GM18511 (cell line): ENCODE measurements around the gene SUDS3.
"Not testable (repeated sequence)": the region's sequence is repeated elsewhere in the genome, so short reads cannot be mapped to it uniquely, and the experiment has no call there.

Experiments used
- ATAC-seq: cut with Tn5 transposase; IDR thresholded peaks from one replicate; pipeline ENCODE4 v1.9.1; 2021; ENCODE audit warnings: mild to moderate bottlenecking, moderate library complexity; ENCODE audit not compliant: unreplicated experiment

Gene SUDS3, protein sequence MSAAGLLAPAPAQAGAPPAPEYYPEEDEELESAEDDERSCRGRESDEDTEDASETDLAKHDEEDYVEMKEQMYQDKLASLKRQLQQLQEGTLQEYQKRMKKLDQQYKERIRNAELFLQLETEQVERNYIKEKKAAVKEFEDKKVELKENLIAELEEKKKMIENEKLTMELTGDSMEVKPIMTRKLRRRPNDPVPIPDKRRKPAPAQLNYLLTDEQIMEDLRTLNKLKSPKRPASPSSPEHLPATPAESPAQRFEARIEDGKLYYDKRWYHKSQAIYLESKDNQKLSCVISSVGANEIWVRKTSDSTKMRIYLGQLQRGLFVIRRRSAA

DNA sequence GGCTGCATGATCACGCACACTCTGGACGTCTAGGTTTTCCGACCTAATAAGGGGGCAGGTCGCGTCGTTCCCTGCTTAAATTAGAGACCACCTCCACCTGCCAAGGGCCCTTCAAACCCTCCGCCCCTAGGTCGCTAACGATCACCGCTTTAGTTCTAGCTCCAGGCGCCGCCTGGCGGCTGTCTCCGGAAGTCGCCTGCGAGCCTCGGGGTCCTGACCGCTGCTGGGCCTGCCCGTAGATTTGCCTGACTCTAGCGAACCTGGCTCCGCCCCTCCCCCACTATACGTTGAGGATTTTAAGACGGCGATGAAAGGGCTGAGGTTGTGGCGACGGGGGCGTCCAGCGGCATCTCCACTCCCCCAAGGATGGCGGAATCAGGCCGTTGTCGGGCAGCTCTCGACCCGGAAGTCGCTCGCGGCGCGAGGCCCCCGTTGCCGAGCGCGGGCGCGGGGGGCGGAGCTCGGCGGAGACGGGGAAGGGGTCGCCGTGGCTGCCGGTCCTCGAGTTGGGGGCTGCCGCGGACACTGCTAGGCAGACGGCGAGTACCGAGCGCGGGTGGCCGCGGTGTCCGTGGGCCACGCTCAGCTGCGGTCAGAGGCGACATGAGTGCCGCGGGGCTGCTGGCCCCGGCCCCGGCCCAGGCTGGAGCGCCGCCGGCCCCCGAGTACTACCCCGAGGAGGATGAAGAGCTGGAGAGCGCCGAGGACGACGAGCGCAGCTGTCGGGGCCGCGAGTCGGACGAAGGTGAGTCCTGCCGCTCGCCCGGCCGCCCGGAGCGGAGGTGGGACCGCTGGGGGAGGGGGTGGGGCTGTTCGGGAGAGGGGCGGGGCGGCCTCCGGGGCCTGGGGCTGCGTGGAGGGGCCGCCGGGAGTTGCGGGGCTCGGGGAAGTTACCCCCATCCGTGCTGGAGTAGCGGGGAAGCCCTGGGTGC is at the start of gene SUDS3:
SUDS3 (plus strand) TSS at position 467 of the 932 bp plus-strand sequence; CDS start at position 604, 137 bp downstream.
- ATAC-seq: peak; percentile 27

DNA sequence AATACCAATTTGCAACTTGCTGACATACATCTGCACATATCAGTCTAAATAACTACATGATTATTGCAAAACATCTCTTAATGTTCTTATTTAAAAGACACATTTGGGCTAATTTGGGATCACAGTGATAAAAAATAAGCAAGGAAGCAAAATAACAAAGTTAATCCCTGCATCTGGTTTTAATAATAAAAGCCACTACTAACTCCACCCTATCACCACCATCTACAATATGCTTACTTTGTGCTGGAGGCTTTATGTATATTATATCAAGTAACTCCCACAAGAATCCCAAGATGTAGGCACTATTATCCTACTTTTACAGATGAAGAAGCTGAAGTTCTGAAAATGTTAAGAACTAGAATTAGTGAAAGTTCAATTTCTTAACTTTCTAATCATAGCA is 49.4 kb upstream of the SUDS3 start:
- no peak for ATAC-seq

DNA sequence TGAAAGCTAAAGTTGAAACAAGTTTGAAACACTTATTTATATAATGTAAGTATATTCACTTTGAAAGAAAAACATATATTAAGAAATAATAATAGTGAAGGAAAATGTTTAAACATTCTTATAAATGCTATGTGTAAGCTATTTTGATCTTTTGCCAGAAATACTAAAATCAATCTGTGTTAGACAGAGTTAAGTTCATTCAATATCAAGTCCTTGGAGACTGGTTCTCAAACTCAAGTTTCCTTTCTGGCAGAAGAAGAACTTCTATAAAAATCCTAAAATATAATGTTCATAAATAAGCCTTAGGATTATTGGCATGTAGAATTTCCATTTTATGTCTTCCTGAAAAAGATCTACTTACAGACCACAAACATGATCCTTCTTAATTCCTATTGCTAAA is 49.0 kb upstream of the SUDS3 start:
- no peak for ATAC-seq

DNA sequence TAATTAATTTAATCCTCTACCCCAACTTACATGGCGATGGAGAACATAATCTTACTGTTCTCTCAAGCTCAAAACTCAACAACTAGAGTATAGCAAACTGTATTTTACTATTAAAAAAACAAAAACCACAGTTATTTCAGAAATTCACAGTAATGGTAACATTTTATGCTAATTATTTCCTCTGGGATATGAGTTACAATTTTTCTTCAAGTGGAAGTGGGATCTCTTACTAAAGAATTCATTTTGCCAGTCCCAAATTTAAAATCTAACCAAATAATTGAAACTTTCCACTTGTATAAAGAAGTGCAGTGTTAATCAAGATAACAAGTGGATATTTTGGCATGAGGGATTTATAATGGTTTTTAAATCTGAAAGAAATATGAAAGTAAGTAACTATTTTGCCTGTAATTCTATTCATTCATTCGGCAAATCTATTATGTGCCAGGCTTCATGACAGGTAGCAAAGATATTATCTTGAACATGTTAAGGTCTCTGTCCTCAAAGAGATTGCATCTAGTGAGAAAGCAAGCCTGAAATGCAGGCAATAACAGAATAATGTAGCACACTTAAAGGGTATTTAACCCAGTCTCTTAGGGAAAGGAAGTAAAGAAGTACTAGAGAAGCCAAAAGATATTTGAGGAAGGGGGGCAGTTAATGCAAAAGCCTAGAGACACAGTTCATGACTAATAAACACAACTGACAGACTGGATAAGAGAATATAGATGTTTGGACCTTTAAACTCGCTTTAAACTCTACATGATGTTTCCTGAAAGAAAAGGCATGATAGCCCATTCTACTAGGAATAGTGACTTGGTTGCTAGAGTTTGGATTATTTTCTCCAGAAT is 47.6 kb upstream of the SUDS3 start:
- no peak for ATAC-seq

DNA sequence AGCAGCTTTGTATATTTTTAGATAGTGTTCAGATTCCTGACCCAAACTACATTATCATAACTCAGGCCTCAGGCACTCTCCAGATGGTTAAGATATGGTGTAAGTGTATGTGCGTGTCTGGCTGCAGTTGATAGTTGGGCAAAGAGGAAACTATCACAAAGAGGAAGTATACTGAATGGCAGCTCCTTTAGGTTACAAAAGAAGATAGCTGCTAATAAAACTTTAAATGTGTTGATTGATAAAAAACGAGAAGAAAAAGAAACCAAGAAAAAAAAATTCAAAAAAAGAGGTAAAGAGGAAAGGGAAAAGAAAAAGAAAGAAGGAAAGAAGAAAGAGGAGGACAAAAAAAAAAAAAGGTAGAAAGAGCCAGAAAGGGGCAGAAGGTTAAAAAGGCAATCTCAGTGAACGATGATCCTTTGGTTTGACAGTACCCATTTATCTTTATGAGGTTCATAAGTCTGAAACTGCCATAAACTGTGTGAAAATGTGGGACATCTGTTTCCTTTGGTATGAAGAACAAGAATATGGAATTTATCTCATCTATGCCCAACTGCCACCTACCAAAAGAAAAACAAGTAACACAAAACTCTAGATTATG is 45.8 kb upstream of the SUDS3 start:
- peak; percentile 94 for ATAC-seq

DNA sequence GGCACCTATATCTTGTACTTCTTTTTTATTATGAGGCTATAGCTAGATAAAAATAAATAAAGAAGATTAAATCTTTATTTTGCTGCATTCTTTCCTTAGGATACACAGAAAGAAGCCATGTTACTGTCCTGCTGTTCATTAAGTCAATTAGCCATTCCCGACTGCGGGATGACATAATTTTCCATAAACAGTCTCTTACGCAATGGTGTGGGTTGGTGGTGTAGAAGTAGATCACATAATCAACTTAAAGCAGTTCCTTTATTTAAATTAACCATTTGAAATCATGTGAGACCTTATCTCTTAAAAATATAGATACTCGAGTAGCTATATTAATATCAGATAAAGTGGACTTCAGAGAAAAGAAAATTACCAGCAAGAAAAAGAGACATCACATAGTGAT is 43.8 kb upstream of the SUDS3 start:
- no peak for ATAC-seq

DNA sequence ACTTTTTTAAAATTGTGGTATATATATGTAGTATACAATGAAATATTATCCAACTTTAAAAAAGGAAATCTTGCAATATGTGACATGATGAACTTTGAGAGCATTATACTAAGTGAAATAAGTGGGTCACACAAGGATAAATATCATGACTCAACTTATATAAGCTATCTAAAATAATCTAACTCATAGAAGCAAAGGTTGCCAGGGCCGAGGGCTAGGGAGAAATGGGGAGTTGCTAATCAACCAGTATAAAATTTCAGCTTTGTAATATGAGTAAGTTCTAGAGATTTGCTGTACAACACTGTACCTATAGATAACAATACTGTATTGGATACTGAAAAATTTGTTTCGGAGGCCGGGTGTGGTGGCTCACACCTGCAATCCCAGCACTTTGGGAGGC is 42.1 kb upstream of the SUDS3 start:
- ATAC-seq: no peak

DNA sequence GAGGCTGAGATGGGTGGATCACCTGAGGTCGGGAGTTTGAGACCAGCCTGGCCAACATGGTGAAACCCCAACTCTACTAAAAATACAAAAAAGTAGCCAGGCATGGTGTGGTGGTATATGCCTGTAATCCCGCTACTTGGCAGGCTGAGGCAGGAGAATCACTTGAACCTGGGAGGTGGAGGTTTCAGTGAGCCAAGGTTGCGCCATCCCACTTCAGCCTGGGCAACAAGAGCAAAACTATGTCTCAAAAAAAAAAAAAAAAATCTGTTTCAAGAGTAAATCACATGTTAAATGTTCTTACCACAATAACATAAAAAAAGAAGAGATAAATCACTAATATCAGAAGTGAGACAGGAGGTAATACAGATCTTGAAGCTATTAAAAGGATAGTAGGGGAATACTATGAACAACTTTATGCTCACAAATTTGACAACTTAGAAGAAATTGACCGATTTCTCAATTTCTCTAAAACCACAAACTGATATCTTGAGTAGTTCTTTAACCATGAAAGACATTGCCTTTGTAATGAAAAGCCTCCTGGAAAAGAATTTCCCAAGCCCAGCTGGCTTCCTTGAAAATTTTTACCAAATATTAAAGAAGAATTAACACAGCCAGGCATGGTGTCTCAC is 41.3 kb upstream of the SUDS3 start:
- ATAC-seq: no peak

DNA sequence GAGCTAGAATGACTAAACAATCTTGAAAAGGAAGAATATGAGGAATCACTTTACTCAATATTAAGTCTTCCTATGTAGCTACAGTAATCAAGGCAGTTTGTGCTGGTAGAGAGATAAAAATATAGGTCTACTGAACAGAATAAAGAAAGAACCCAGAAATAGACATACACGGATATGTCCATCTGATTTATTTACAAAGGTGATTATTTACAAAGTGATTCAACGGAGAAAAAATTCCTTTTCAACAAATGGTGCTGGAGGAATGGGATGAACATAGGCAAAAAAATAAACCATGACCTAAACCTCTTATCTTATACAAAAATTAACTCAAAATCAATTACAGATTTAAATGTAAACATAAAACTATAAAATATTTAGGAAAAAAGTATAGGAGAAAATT is 40.2 kb upstream of the SUDS3 start:
- ATAC-seq: no peak

DNA sequence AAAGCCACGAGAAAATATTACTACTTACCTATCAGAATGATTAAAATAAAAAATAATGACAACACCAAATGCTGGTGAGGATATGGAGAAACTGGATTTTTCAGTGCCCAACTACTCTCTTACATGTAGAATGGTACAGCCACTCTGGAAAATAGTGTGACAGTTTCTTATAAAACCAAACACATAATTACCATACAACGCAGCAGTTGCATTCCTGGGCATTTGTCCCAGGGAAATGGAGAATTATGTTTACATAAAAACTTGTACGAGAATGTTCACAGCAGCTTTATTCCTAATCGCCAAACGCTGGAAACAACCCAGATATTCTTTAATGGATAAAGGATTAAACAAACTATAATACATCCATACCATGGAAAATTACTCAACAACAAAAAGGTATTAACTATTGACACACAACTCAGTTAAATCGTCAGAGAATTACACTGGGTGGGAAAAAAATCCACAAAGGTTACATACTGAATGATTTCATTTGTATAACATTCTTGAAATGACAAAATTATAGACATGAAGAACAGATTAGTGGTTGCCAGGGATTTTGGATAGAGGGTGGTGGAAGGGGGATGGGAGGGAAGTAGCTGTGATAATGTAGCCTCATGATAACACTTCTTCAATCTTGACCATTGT is 39.0 kb upstream of the SUDS3 start:
- ATAC-seq: no peak

DNA sequence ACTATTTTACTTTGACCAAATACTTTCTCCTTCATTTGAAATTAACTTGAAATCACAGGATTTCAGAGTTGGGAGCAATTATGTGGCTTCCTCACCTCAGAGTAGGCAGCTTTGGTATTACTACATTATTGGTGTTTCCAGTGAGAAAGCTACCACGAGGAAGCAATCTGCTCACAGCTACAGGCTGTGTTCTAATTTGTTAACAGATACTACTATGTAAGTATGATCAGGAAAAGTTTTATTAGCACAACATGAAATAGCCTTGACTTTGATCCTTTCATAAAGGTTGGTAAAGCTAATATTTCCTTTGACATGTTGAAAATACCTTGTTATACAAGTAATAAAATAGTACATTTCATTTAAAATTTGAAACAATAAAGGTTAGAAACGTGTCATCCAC is 34.3 kb upstream of the SUDS3 start:
- ATAC-seq: no peak

DNA sequence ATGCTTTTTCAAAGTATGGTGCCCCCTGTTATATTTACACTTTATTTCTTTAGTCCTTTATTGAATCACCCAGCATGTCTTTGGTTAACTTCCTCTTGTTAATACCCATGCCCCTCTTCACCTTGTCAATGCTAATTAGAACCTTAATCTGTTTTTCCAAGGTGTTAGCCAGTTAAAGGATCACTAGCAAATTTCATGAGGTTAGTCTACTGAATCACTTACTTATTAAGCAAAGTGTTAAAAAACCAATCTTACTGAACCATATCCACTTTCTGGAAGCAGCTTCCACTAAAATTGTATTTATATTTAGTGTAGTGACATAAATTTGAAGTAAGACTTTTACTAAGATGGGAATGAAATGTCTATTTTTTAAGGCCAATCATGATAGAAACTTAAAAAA is 31.5 kb upstream of the SUDS3 start:
- no peak for ATAC-seq

DNA sequence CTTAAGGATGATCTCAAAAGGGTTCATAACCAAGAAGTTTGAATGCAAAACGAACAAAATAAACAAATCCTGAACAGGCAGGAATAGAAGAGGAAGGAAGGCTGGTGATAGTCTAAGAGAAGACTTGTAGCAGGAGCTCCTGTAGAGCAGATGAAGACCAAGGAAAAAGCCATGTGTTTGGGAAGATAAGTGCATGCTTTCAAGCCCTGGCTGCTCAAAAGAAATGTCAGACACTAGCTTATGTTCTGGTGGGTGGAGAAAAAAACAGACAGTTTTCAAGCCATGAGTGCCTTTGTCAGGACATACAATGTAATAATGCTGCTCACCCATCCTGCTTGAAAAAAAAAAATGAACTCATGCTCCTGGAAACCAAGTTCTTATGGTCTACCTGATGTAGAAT is 31.0 kb upstream of the SUDS3 start:
- no peak for ATAC-seq

DNA sequence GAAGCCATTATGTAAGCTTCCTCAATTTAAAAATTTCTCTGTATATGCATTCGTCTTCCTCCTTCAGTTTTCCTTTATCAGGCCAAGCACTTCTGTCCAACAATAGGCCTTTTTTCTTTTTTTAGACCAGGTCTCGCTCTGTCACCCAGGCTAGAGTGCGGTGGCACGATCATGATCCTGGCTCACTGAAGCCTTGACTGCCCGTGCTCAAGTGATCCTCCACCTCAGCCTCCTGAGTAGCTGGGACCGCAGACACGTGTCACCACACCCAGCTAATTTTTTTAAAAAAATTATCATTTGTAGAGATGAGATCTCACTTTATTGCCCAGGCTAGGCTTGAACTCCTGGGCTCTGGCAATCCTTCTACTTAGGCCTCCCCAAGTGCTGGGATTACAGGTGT is 29.5 kb upstream of the SUDS3 start:
- ATAC-seq: peak; percentile 86

DNA sequence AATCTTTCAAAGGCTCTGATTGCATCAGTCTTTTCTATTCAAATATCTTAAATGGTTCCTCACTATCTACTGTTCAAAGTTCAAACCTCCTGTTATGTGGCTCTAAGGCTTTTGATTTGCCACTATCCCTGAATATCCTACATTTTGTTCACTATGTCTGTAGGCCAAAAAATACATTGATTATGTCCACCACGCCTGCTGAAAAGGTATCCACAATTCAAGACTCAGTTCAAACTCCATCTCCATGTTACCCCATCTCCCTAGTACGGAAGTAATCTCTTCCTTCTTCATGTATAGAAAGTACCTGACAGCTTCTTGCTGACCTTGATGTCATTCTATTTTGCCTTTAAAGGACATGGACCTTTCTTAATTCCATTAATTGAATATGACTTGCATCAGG is 28.4 kb upstream of the SUDS3 start:
- ATAC-seq: no peak

DNA sequence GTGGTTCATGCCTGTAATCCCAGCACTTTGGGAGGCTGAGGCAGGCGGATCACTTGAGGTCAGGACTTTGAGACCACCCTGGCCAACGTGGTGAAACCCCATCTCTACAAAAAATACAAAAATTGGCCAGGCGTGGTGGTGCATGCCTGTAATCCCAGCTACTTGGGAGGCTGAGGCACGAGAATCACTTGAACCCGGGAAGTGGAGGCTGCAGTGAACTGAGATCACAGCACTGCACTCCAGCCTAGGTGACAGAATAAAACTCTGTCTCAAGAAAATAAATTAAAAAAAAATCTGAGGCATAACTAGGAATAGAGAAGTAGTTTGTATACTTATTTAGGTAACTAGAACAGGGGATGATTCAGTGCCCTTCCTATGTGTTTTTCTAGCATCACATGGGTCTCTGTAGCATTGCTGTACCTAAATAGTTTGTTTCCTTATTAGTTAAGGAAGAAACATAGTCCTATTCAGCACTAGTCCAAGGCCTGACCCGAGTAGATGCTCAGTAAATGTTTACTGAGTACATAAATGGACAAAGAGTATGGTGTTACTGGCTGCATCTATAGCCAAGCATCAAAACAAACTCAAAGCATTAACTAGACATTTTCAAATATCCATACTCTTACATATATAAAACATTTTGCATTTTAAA is 25.3 kb upstream of the SUDS3 start:
- no peak for ATAC-seq

DNA sequence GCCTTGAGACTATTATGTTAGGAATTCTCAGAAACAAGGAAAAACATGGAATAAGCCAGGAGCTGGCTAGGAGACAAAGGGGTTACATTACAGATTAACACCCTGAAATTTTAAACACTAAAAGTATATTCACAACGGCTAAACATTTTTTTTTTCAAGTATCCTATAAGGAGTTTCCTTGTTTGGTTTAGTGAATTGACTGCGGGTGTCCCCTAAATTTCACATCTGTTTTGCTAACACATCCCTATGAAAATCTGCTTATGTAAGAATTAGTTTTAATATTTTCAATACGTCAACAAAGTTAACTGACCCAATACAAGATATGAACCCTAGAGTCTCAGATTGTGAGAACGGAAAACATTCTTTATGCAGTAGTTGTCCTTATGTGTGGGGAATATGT is 22.6 kb upstream of the SUDS3 start:
- no peak for ATAC-seq

DNA sequence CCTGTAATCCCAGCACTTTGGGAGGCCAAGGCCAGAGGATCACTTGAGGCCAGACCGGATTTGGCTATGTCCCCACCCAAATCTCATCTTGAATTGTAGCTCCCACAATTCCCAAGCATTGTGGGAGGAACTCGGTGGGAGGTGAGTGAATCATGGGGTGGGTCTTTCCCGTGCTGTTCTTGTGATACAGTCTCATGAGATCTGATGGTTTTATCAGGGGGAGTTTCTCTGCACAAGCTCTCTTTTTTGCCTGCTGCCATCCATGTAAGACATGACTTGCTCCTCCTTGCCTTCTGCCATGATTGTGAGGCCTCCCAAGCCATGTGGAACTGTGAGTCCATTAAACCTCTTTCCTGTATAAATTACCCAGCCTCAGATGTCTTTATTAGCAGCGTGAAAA is 21.9 kb upstream of the SUDS3 start:
- not testable (repeated sequence) for ATAC-seq

DNA sequence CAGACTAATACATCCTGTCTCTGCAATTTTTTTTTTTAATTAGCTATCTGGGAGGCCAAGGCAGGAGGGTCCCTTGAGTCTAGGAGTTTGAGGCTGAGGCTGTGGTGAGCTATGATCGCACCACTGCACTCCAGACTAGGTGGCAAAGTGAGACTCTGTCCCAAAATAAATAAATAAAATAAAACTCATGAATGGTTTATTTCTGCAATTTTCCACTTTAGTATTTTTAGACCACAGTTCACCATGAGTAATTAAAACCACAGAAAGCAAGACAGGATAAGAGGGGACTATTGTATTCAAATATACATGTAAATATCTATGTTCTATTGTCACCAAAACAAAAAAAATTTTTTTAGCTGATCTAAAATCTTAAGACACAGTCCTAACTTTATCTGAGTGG is 21.5 kb upstream of the SUDS3 start:
- no peak for ATAC-seq
